ENCODE measurements around the gene LILRB5. TPM values are rescaled to one million over a fixed set of nuclear protein-coding genes. Genes with fewer than 3 reads are reported as not detected.

The LILRB5 gene
- total and polyA plus RNA-seq, 9 of the 15 experiments (the other 6 are each of a cell fraction or from before 2014, with no cell fraction given) = not detected

DNA sequence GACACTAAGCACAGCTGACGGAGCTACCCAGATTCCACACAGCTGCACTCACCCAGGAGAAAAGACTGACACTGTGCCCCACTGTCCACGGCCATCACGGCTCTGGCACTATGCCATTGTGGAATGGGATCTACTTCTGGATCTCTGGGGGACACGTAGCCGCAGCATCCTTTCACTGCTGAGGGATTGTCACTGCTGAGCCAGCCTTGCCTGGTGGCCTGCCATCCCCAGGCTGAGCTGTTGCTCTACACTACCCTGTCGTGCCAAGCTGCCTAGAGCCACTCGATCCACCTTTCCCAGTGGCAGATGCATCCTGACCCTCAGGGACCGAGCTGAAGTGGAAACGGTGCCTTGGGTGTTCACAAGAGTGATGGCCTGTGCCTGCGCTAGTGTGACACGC is 5.0 kb upstream of the LILRB5 start (continued):
- TF ChIP-seq, protein P1, sequence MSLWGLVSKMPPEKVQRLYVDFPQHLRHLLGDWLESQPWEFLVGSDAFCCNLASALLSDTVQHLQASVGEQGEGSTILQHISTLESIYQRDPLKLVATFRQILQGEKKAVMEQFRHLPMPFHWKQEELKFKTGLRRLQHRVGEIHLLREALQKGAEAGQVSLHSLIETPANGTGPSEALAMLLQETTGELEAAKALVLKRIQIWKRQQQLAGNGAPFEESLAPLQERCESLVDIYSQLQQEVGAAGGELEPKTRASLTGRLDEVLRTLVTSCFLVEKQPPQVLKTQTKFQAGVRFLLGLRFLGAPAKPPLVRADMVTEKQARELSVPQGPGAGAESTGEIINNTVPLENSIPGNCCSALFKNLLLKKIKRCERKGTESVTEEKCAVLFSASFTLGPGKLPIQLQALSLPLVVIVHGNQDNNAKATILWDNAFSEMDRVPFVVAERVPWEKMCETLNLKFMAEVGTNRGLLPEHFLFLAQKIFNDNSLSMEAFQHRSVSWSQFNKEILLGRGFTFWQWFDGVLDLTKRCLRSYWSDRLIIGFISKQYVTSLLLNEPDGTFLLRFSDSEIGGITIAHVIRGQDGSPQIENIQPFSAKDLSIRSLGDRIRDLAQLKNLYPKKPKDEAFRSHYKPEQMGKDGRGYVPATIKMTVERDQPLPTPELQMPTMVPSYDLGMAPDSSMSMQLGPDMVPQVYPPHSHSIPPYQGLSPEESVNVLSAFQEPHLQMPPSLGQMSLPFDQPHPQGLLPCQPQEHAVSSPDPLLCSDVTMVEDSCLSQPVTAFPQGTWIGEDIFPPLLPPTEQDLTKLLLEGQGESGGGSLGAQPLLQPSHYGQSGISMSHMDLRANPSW (CRISPR knock-in tag; IDR thresholded peaks at IDR 0.05) = no peak
- no peak for TF ChIP-seq GABPA (tag; conservative IDR thresholded peaks at IDR 0.05; ENCODE audit: low read depth)
- TF ChIP-seq, protein P2, sequence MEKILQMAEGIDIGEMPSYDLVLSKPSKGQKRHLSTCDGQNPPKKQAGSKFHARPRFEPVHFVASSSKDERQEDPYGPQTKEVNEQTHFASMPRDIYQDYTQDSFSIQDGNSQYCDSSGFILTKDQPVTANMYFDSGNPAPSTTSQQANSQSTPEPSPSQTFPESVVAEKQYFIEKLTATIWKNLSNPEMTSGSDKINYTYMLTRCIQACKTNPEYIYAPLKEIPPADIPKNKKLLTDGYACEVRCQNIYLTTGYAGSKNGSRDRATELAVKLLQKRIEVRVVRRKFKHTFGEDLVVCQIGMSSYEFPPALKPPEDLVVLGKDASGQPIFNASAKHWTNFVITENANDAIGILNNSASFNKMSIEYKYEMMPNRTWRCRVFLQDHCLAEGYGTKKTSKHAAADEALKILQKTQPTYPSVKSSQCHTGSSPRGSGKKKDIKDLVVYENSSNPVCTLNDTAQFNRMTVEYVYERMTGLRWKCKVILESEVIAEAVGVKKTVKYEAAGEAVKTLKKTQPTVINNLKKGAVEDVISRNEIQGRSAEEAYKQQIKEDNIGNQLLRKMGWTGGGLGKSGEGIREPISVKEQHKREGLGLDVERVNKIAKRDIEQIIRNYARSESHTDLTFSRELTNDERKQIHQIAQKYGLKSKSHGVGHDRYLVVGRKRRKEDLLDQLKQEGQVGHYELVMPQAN (IDR thresholded peaks at IDR 0.05; ENCODE audit: borderline replicate concordance) = no peak
- no peak for TF ChIP-seq LCOR (CRISPR knock-in tag; IDR thresholded peaks at IDR 0.05)
- TF ChIP-seq BRD9 (IDR thresholded peaks at IDR 0.05; ENCODE audit: low read depth, partially characterized antibody) = no peak
- no peak for TF ChIP-seq CBFB (CRISPR knock-in tag; IDR thresholded peaks at IDR 0.05)
- no peak for TF ChIP-seq CXXC5 (CRISPR knock-in tag; IDR thresholded peaks at IDR 0.05)
